Gastroesophageal sphincter (tissue), 3 donors: ENCODE data around the gene HSD3B1.

ENCODE experiments used
- CTCF ChIP-seq, 4 experiments: fragments of 200-600 bp in 2 of 4; fragments of 450-650 bp in 2 of 4; sonication (generic) in 1 of 4; IDR thresholded peaks; one replicate each; pipeline ENCODE4 v1.5.1; 2017 to 2019; ENCODE audit warnings: antibody characterized with exemption in 4 of 4, mild to moderate bottlenecking in 2 of 4, moderate library complexity in 2 of 4
- EP300 ChIP-seq: sonication (generic); formaldehyde crosslinking; IDR thresholded peaks from one replicate; pipeline ENCODE4 v1.6.1; 2017; ENCODE audit warnings: antibody characterized with exemption, mild to moderate bottlenecking
- POLR2A ChIP-seq, 2 donors: fragments of 450-650 bp; IDR thresholded peaks; one replicate each; pipeline ENCODE4 v1.6.1; 2017; ENCODE audit warnings: antibody characterized with exemption in 2 of 2, mild to moderate bottlenecking in 2 of 2, moderate library complexity in 1 of 2

- TF ChIP-seq POLR2A (IDR thresholded peaks at IDR 0.05) (no peak), EP300 (no peak), CTCF (IDR thresholded peaks at IDR 0.05) (no peak)
These were observed 14.2 kb upstream of the HSD3B1 start for GRCh38 chr1:119492763-119493162.
